ENCODE results near the gene CAV1.

DNA sequence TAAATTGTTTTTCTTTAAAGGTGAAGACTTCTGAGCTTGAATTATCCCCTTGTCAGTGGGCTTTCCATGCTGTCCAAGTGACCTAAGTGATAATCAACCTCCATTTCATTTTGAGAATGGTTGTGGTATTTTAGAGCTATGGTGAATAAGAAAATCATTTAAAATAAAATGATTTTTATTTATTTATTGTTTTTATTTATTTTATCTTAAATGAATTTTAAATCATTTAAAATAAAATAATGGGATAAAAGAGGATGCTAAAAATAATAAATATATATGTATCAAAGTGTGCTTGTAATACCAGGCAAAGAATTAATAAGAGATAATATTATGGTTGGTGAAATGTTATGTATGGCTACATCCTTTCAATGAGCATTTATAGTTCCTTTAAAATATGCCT is 24.5 kb downstream of the CAV1 start:
- TF ChIP-seq RAD51 (IDR thresholded peaks at IDR 0.05; ENCODE audit: borderline replicate concordance) (no peak), FOXK2 (IDR thresholded peaks at IDR 0.05) (no peak), POLR2A (IDR thresholded peaks at IDR 0.05; ENCODE audit: insufficient read depth in 1 of 2, low read depth in 2 of 2, low read length in 2 of 2) (no peak), CBFB (CRISPR knock-in tag; IDR thresholded peaks at IDR 0.05) (no peak)
- TF ChIP-seq, protein P1, sequence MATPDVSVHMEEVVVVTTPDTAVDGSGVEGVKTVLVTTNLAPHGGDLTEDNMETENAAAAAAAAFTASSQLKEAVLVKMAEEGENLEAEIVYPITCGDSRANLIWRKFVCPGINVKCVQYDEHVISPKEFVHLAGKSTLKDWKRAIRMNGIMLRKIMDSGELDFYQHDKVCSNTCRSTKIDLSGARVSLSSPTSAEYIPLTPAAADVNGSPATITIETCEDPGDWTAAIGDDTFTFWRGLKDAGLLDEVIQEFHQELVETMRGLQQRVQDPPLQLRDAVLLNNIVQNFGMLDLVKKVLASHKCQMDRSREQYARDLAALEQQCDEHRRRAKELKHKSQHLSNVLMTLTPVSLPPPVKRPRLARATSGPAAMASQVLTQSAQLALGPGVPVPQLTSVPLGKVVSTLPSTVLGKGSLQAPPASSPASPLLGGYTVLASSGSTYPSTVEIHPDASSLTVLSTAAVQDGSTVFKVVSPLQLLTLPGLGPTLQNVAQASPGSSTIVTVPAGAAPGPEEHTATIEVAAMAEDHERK (CRISPR knock-in tag; IDR thresholded peaks at IDR 0.05; ENCODE audit: low read depth), result no peak
- TF ChIP-seq, protein P2, sequence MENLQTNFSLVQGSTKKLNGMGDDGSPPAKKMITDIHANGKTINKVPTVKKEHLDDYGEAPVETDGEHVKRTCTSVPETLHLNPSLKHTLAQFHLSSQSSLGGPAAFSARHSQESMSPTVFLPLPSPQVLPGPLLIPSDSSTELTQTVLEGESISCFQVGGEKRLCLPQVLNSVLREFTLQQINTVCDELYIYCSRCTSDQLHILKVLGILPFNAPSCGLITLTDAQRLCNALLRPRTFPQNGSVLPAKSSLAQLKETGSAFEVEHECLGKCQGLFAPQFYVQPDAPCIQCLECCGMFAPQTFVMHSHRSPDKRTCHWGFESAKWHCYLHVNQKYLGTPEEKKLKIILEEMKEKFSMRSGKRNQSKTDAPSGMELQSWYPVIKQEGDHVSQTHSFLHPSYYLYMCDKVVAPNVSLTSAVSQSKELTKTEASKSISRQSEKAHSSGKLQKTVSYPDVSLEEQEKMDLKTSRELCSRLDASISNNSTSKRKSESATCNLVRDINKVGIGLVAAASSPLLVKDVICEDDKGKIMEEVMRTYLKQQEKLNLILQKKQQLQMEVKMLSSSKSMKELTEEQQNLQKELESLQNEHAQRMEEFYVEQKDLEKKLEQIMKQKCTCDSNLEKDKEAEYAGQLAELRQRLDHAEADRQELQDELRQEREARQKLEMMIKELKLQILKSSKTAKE (CRISPR knock-in tag; IDR thresholded peaks at IDR 0.05; ENCODE audit: borderline replicate concordance), result no peak

All from HepG2 (cell line).